Kidney epithelial cell (primary cell): ENCODE measurements around the gene NINL. TPM values are rescaled to one million over a fixed set of nuclear protein-coding genes. Genes with fewer than 3 reads are reported as not detected.
A peak's percentile ranks its signal among the peaks of the same experiment; 100 is the strongest.

Experiments
- DNase-seq: peaks from one replicate; pipeline ENCODE4 v3.0.0-alpha.2; 2010; ENCODE audit warnings: low read depth
- H3K27me3 ChIP-seq: 2 replicates; pipeline ENCODE4 v1.6.0; 2011; ENCODE audit warnings: low read length; ENCODE audit not compliant: control insufficient read depth, insufficient read depth
- H3K36me3 ChIP-seq: 2 replicates; pipeline ENCODE4 v1.5.1; 2011; ENCODE audit warnings: low read length; ENCODE audit not compliant: control insufficient read depth, insufficient read depth
- H3K4me3 ChIP-seq: 2 replicates; pipeline ENCODE4 v1.5.1; 2011; ENCODE audit warnings: low read depth, mild to moderate bottlenecking, control low read depth, low read length
- total RNA-seq: library from RNA; depleted of rRNA; stranded (reverse); fragments of >200 nt; gene quantifications from 2 replicates; pipeline ENCODE4 v1.2.3, GENCODE V29; 2015
- TF ChIP-seq, protein P1 (sequence below): IDR thresholded peaks from 2 replicates; pipeline ENCODE4 v1.5.1; 2011; ENCODE audit warnings: mild to moderate bottlenecking, moderate library complexity, low read length, control low read depth, inconsistent platforms; ENCODE audit not compliant: insufficient read depth, poor library complexity, severe bottlenecking

Gene NINL
- total RNA-seq, 1 donor from 2014 or later, result 19.6 TPM

DNA sequence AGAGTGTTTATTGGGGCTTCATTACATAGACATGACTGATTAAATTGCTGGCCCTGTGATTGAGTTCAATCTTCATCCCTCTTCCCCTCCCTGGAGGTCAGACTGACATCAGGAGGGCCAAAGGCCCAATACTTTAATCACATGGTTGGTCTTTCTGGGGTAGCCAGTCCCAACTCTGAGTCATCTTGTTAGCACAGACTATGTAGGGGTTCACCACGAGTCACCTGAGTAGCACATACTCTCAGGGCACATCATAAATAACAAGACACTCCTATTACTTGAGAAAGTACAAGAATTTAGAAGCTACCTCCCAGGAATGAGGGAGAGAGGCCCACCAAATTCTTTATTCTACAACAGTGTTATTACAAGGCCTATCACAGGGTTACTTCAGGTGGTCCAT lies 166.6 kb downstream of the NINL start:
- no peak for DNase-seq
- Histone ChIP-seq H3K27me3 (no peaks in the 10 kb centered on the region), H3K4me3 (no peak overlapping the region), H3K36me3 (peaks cover 3% of the 10 kb centered on the region)
- TF ChIP-seq, protein P1, sequence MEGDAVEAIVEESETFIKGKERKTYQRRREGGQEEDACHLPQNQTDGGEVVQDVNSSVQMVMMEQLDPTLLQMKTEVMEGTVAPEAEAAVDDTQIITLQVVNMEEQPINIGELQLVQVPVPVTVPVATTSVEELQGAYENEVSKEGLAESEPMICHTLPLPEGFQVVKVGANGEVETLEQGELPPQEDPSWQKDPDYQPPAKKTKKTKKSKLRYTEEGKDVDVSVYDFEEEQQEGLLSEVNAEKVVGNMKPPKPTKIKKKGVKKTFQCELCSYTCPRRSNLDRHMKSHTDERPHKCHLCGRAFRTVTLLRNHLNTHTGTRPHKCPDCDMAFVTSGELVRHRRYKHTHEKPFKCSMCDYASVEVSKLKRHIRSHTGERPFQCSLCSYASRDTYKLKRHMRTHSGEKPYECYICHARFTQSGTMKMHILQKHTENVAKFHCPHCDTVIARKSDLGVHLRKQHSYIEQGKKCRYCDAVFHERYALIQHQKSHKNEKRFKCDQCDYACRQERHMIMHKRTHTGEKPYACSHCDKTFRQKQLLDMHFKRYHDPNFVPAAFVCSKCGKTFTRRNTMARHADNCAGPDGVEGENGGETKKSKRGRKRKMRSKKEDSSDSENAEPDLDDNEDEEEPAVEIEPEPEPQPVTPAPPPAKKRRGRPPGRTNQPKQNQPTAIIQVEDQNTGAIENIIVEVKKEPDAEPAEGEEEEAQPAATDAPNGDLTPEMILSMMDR, result no peak

DNA sequence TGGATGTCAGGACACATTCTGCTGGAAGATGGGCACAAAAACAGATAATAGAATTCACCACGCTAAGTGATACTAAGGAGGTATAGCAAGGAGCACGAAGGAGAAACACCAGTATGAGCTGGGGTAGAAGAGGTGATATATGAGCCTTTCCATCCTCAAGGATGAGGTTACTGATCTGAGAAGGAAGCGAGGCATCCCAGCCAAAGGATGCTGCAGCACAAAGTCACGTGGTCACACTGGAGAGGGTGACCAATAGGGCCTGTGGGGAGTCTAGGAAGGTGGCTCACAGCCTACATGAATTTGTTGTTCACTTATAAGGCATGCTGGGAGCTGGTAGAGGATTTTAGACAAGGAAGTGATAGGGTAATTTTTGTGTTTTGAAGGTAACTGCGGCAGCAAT lies 176.4 kb downstream of the NINL start:
- no peak overlapping the region for H3K4me3 ChIP-seq
- TF ChIP-seq, protein P1, result no peak
- DNase-seq, result no peak
- H3K36me3 ChIP-seq, result no peaks in the 10 kb centered on the region
- H3K27me3 ChIP-seq, result no peaks in the 10 kb centered on the region

DNA sequence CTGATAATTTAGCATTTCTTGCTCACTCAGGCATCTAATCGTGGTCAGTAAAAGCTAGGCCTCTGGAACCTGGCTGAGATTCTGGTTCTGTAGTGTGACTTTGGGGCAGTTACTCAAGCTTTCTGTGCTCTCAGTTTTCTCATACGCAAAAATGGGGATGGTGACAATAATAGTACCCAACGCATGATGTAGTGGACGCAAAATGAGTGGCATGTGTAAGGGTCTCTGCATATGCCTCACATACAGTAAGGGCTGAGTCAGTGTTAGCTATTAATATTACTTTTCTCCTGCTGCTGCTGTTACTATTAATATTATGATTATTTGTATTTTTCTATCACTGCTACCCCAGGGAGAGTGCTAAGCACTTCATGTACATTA lies 177.2 kb downstream of the NINL start:
- H3K36me3 ChIP-seq, result no peaks in the 10 kb centered on the region
- peak overlapping the region; percentile 73 for H3K4me3 ChIP-seq
- TF ChIP-seq, protein P1, result no peak
- no peak for DNase-seq
- H3K27me3 ChIP-seq, result no peaks in the 10 kb centered on the region

DNA sequence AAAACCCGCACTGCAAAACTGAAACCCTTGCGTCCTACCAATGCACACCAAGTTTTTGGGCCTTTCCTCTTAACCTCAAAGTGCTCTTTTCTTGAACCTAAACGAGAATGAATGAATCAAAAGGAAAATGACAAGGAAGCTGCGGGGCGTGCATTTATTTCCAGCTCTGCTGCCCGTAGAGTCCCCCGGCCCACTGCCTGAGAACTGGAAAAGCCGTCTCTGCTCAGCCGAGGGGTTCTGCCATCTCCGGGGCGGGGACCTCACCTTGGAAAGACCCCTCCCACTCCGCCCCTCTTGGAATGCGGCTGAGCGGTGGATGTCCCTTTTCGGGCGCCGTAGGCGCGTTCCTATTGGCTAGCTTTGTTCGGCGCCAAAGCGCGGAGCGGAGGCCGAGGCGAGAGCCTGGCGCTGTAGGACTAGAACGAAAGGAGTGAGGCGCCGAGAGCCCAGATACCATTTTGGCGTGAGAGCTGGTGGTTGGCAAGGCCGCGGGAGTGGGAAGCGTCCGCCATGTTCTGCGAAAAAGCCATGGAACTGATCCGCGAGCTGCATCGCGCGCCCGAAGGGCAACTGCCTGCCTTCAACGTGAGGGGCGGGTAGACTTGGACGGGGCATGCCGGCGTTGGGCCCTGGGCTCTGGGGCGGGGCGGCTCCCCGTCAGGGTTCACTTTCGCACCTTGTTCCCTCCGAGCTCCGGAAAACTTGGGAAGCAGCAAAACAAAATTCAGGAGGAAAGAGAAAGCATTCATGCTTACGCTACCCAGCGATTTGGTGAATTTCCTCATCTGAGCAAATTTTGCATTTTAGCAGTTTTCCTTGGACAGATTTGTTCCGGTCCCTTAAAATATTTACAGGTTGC lies 177.8 kb downstream of the NINL start, which contains the start of gene GINS1:
Gene GINS1, plus strand, starts transcription at position 363 of the 859 bp plus-strand sequence. Its CDS starts 148 bp downstream, at position 511.
- Histone ChIP-seq H3K4me3 (peak within 1 kb of the TSS; percentile 73), H3K36me3 (no peaks in the 10 kb centered on the region), H3K27me3 (no peaks in the 10 kb centered on the region)
- TF ChIP-seq, protein P1, result no peak
- peak; percentile 60 for DNase-seq

Other genes with a start within 250 kb of the NINL start
- gene ABHD12, start 194.7 kb downstream of the NINL start, total RNA-seq, result 75.1 and 88.3 TPM in 2 replicates
- 6.6 and 7.7 TPM in 2 replicates for gene GINS1, start 177.9 kb downstream of the NINL start, total RNA-seq
- gene NANP, start 38.5 kb upstream of the NINL start, total RNA-seq, result 6.2 and 7.0 TPM in 2 replicates
- 9.4 and 13.0 TPM in 2 replicates for gene ZNF337, start 111.3 kb upstream of the NINL start, total RNA-seq